Esophagus squamous epithelium (tissue), 4 donors: Measurements from ENCODE around the gene IL1RN.

Experiments
- CTCF ChIP-seq, 6 experiments: fragments of 450-650 bp in 4 of 6; fragments of 200-600 bp in 2 of 6; sonication (generic) in 2 of 6; IDR thresholded peaks; one replicate each; pipeline ENCODE4 v1.5.1; 2016 to 2019; ENCODE audit warnings: antibody characterized with exemption in 6 of 6, mild to moderate bottlenecking in 4 of 6, moderate library complexity in 4 of 6
- POLR2A ChIP-seq, 4 donors: fragments of 450-650 bp; IDR thresholded peaks; one replicate each; pipeline ENCODE4 v1.6.1; 2017; ENCODE audit warnings: antibody characterized with exemption in 4 of 4, mild to moderate bottlenecking in 4 of 4, moderate library complexity in 3 of 4

DNA sequence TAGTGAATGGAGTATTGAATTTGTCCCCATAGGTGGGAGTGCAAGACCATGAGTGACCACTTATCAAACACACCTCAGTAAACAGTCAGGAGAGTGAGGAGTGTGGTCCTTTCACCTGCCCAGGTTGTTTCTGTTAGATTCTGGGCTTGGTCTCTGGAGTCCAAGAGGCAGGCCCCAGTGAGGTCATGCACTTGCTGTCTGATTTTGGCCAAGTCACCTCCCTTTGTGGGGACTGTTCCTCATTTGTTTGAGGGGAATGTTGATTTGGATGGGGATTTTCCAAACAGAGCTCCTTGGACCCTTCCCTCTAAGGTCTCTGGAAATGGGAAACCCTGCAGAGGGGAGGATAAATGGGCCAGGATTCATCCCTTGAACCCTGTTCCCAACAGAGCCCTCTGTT is 7.3 kb downstream of the IL1RN start:
- TF ChIP-seq CTCF (IDR thresholded peaks at IDR 0.05) (no peak), POLR2A (IDR thresholded peaks at IDR 0.05) (no peak)
